Renal cortical epithelial cell (primary cell): ENCODE results near the gene C1QA. TPM values are rescaled to one million over a fixed set of nuclear protein-coding genes. Genes with fewer than 3 reads are reported as not detected.

Experiments
- DNase-seq: peaks from one replicate; pipeline ENCODE4 v3.0.0-alpha.2; 2011; ENCODE audit warnings: low read depth
- total RNA-seq: library from RNA; depleted of rRNA; stranded (reverse); fragments of >200 nt; gene quantifications from 2 replicates; pipeline ENCODE4 v1.2.3, GENCODE V29; 2014

The C1QA gene
- not detected in 2 replicates for total RNA-seq

DNA sequence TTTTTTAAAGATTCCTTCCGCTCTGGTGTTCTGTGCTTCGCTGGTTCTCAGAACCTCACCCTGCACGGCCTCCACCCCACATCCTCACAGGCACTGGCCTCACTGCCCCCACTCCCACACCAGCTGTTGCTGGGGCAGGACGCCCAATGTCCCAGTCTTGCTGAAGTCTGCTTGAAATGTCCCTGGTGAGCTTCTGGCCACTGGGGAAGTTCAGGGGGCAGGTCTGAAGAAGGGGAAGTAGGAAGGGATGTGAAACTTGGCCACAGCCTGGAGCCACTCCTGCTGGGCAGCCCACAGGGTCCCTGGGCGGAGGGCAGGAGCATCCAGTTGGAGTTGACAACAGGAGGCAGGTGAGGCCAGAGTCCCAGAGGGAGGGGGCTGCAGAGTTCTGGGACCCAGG is at the start of gene C1QA:
Gene C1QA, plus strand, starts transcription at position 276 of the 400 bp plus-strand sequence. CDS start 989 bp downstream, outside the sequence.
- DNase-seq: no peak

GRCh38 chr1:22587247-22587646 is 49.2 kb upstream of the C1QA start:
- no peak for DNase-seq

DNA sequence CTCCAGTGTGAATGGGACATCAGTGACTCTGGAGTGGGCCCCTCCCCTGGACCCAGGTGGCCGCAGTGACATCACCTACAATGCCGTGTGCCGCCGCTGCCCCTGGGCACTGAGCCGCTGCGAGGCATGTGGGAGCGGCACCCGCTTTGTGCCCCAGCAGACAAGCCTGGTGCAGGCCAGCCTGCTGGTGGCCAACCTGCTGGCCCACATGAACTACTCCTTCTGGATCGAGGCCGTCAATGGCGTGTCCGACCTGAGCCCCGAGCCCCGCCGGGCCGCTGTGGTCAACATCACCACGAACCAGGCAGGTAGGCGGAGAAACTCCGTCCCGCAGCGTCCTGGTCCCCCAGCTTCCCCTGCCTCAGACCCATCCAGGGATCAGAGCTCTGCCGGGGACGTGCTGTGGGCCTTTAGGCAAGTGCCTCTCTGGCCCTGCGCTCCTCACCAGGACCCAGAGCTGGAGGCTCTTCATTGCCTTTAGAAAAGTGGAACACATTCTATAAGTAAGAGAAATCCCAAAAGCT is 47.5 kb upstream of the C1QA start:
- DNase-seq: no peak

DNA sequence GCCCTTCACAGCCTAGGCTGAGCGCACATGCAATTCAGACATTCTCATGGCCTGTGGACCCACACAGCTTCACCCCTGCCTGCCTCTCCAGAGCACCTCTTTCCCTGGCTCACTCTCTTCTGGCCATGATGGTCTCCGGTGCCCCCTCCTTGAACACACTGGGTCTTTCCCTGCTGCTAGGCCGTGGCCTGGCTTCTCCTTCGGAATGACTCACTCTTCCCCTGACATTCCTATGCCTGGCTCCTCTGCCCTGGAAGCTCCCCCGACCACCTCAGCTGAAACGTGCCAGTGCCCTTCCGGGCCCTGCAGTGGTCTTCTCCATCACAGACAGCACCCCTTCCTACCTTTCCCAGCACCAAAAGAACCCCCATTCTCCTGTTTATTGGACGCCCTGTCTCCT is 44.9 kb upstream of the C1QA start:
- no peak for DNase-seq

- no peak for DNase-seq
Measured at GRCh38 chr1:22592051-22592450, 44.4 kb upstream of the C1QA start.

- no peak for DNase-seq
Measured at GRCh38 chr1:22592919-22593790, 43.3 kb upstream of the C1QA start.

DNA sequence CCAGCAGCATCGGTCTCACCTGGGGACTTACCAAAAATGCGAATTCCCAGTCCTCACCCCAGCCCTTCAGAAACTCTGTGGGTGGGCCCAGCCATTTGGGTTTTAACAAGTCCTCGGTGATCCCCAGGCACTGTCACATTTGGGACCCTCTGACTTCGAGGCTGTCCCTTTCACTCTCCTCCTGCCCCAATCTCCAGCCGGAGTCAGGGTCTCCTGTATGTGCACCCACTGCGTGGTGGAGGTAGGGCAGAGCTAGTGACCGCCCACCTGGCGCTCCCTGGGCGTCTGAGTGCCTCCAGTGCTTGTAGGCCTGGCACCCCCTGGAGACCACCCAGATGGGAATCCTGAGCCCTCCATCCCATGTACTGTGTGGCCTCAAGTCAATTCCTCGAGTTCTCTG is 42.0 kb upstream of the C1QA start:
- DNase-seq: no peak

DNA sequence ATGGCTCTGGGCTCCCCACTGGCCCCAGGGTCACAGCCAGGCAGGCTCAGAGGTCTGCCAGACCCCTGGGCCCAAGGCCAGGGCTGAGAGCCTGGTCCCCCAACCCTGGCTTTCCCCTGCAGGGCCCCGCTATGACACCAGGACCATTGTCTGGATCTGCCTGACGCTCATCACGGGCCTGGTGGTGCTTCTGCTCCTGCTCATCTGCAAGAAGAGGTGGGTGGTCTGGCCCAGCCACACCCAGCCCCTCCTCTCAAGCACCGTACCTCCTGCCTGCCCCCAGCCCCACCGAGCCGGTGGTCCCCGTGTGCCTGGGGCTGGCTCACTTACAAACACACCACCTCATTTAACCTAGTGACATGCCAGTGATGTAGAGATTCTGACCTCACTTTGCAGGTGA is 41.3 kb upstream of the C1QA start:
- no peak for DNase-seq

- DNase-seq: no peak
Measured at GRCh38 chr1:22597301-22597965, 39.0 kb upstream of the C1QA start.

DNA sequence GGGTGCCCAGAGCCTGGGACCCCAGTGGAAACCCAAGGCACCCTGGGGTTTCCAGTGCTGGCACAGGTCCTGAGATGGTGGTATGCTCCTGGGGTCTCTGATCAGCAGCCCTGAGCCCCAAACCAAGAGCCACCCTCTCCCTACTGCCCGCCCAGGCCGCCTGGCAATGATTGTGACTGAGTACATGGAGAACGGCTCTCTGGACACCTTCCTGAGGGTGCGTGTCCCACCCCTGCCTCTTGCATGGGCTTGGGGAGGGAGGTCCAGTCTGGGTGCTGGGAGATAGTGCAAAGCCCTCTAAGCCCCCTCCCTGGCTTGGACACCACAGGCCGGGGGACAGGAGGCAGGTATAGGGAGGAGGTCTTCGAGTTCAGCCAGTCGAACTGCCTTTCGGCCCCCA is 38.4 kb upstream of the C1QA start:
- DNase-seq: no peak

DNA sequence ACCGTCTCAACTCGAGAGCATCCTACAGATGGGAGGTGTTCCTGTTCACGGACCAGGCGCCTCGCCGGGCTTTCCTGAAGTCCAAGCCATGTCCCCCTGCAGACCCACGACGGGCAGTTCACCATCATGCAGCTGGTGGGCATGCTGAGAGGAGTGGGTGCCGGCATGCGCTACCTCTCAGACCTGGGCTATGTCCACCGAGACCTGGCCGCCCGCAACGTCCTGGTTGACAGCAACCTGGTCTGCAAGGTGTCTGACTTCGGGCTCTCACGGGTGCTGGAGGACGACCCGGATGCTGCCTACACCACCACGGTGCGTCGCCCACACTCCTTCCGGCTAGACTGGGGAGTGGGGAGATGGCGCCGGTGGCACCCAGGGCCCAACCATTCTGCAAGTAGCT is 37.7 kb upstream of the C1QA start:
- no peak for DNase-seq

DNA sequence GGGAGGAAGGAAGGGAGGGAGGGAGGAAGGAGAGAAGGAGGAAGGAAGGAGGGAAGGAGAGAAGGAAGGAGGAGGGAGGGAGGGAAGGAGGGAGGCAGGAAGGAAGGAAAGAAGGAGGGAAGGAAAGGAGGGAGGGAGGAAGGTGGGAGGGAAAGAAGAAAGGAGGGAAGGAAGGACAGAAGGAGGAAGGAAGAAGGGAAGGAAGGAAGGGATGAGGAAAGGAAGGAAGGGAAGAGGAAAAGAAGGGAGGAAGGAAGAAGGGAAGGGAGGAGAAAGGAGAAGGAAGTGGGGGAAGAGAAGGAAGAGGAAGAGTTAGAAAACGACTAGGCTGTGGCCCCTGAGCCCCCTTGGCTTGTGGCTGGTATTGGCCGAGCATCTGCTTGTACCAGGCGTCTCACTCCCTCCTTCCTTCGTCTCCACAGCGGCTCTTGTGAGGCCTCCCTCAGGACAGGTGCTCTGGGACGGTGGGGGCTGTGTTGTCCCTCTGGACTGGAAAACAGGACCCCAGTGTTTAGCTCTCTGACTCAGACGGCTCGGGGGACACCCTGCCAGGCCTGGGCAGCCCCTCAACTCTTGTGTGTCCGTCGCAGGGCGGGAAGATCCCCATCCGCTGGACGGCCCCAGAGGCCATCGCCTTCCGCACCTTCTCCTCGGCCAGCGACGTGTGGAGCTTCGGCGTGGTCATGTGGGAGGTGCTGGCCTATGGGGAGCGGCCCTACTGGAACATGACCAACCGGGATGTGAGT is 36.2 kb upstream of the C1QA start:
- no peak for DNase-seq

GRCh38 chr1:22600817-22601605 is 35.4 kb upstream of the C1QA start:
- no peak for DNase-seq

- no peak for DNase-seq
Measured at GRCh38 chr1:22601610-22602009, 34.8 kb upstream of the C1QA start.

- no peak for DNase-seq
Measured at GRCh38 chr1:22602060-22602740, 34.2 kb upstream of the C1QA start.

- no peak for DNase-seq
Measured at GRCh38 chr1:22606161-22606560, 30.3 kb upstream of the C1QA start.

GRCh38 chr1:22607154-22607553 is 29.3 kb upstream of the C1QA start:
- no peak for DNase-seq

DNA sequence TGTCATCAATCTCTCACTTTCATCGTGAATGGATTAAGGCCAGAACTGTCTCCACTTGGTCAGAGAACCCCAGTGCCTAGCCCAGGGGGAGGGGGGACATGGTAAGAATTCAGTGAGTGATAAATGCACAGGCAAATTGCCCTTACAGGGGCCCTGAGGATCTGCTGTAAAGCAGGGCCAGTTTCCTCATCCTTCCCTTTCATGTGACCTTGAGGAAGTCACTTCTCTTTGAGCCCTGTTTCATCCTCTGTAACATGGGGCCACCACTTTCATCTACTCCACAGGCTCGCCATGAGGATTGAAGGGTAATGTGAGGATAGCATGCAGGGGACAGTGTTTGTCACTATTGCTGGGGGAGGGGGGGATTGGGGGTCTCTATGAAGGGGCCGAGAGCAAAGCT is 28.1 kb upstream of the C1QA start:
- DNase-seq: no peak

- DNase-seq: no peak
Measured at GRCh38 chr1:22609291-22609690, 27.1 kb upstream of the C1QA start.

DNA sequence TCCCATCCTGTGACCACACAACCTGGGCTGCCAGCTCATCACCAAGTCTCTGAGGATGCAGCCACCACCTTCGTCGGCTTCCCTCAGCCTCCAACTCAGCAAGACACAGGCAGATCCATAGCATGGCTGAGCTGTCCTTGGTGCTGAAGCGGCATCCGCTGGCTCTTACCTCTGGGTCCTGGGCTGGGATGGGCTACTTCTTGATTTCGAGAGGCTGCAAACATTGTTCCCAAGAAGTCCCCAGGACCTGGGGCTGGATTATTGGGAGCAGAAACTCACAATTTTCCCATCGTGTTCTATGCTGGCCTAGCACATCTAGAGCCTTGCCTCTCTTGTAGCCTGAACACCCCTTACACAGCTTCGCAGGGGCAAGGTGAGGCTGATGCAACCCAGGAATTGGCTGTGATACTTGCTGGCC is 24.9 kb upstream of the C1QA start:
- DNase-seq: peak; percentile 47
